Stomach smooth muscle (tissue), 2 donors: Measurements from ENCODE around the gene VPS41.

Experiments used
- H3K27ac ChIP-seq: one replicate; pipeline ENCODE4 v1.7.0; 2013; ENCODE audit warnings: mild to moderate bottlenecking, low read length, inconsistent platforms
- H3K27me3 ChIP-seq, 2 donors: one replicate each; pipeline ENCODE4 v1.7.0; 2013; ENCODE audit warnings: low read length in 2 of 2; ENCODE audit not compliant: insufficient read depth in 2 of 2, control insufficient read depth in 1 of 2
- H3K36me3 ChIP-seq, 2 donors: one replicate each; pipeline ENCODE4 v1.7.0; 2013; ENCODE audit warnings: low read length in 2 of 2; ENCODE audit not compliant: control insufficient read depth in 2 of 2, insufficient read depth in 2 of 2
- H3K4me1 ChIP-seq: one replicate; pipeline ENCODE4 v1.7.0; 2013; ENCODE audit warnings: low read length; ENCODE audit not compliant: control insufficient read depth, insufficient read depth
- H3K4me3 ChIP-seq, 2 donors: one replicate each; pipeline ENCODE4 v1.7.0; 2013; ENCODE audit warnings: low read length in 2 of 2
- H3K9ac ChIP-seq, 2 donors: one replicate each; pipeline ENCODE4 v1.7.0; 2013; ENCODE audit warnings: low read length in 2 of 2, mild to moderate bottlenecking in 1 of 2
- H3K9me3 ChIP-seq, 2 donors: one replicate each; pipeline ENCODE4 v1.7.0; 2013; ENCODE audit warnings: low read length in 2 of 2; ENCODE audit not compliant: control insufficient read depth in 2 of 2
- donor health status: healthy.
- donor health status: Pancreatic carcinoma.

VPS41 gene

GRCh38 chr7:38700116-38700515 is 208.9 kb downstream of the VPS41 start:
- Histone ChIP-seq H3K4me1 (no peaks in the 10 kb centered on the region), H3K4me3 (no peak overlapping the region), H3K27ac (no peak overlapping the region), H3K9ac (no peak overlapping the region), H3K36me3 (no peaks in the 10 kb centered on the region), H3K27me3 (no peaks in the 10 kb centered on the region), H3K9me3 (no peaks in the 10 kb centered on the region)

DNA sequence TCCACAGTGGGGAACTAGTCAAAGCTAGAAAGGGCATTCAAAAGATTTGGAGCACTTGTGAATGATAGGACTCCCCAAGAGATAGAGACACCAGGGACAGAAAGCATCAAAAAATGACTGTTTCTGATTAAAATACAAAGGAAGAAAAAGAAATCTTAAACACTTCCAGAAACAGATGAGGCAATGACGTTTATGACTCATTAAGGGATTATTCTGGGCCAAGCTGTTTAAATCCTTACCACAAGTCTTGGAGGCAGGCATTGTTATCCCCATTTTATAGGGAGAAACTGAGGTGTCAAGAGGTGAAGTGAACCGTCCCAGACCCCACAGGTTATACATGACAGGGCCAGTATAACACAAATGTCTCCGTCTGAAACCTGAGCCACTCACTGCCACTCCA is 209.5 kb downstream of the VPS41 start:
- no peak overlapping the region for H3K9ac ChIP-seq
- no peak overlapping the region for H3K4me3 ChIP-seq
- no peaks in the 10 kb centered on the region for H3K4me1 ChIP-seq
- no peaks in the 10 kb centered on the region for H3K36me3 ChIP-seq
- H3K9me3 ChIP-seq, result no peaks in the 10 kb centered on the region
- no peaks in the 10 kb centered on the region for H3K27me3 ChIP-seq
- no peak overlapping the region for H3K27ac ChIP-seq

- H3K9ac ChIP-seq, result no peak overlapping the region
- H3K4me3 ChIP-seq, result no peak overlapping the region
- H3K36me3 ChIP-seq, result no peaks in the 10 kb centered on the region
- no peaks in the 10 kb centered on the region for H3K27me3 ChIP-seq
- no peak overlapping the region for H3K27ac ChIP-seq
- H3K4me1 ChIP-seq, result no peaks in the 10 kb centered on the region
- H3K9me3 ChIP-seq, result no peaks in the 10 kb centered on the region
Observed at GRCh38 chr7:38694326-38694725, 214.7 kb downstream of the VPS41 start.

- Histone ChIP-seq H3K9ac (no peak overlapping the region), H3K36me3 (no peaks in the 10 kb centered on the region), H3K4me3 (no peak overlapping the region), H3K27ac (no peak overlapping the region), H3K27me3 (no peaks in the 10 kb centered on the region), H3K9me3 (no peaks in the 10 kb centered on the region), H3K4me1 (no peaks in the 10 kb centered on the region)
Observed at GRCh38 chr7:38686888-38687287, 222.1 kb downstream of the VPS41 start.

GRCh38 chr7:38685851-38686250 is 223.1 kb downstream of the VPS41 start:
- Histone ChIP-seq H3K9me3 (no peaks in the 10 kb centered on the region), H3K4me3 (no peak overlapping the region), H3K27me3 (no peaks in the 10 kb centered on the region), H3K36me3 (no peaks in the 10 kb centered on the region), H3K27ac (no peak overlapping the region), H3K9ac (no peak overlapping the region), H3K4me1 (no peaks in the 10 kb centered on the region)

DNA sequence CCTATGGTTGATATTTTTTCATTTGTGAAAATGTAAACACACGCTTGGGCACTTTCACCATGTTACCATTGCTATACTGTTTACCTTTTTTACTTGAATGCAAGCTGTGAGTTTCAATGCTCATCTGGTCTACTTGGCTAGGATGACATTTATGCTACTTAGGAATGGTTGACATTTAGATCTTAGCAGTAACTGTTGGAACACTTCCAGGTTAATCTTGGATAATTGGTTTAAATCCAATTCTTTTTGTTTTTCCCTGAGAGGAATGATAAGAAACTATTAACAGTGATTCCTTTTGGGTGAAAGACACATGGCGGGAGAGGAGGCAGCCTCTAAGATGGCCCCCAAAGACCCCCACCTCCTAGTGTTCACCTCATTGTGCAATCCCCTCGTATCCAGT is 226.4 kb downstream of the VPS41 start:
- H3K27ac ChIP-seq, result no peak overlapping the region
- no peaks in the 10 kb centered on the region for H3K4me1 ChIP-seq
- no peak overlapping the region for H3K9ac ChIP-seq
- H3K27me3 ChIP-seq, result no peaks in the 10 kb centered on the region
- no peak overlapping the region for H3K4me3 ChIP-seq
- no peaks in the 10 kb centered on the region for H3K9me3 ChIP-seq
- no peaks in the 10 kb centered on the region for H3K36me3 ChIP-seq

DNA sequence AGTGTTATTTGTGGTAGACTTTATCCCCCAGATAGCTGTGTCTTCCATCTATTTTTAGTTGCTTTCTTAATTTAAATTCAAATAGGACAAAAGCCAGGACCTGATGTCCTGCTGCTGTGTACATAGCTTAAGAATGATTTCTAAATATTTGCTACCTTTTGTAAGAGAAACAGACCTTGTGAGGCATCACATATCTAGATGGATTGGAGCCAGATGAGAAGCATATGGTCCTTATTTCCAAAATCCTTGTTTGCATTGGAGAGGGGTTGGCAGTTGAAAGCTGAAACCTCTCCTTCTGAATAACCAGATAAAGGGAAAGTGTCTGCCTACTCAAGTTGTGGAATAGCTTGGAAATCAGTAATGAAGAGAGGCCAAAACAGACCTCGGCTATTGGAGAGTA is 227.1 kb downstream of the VPS41 start:
- Histone ChIP-seq H3K9ac (no peak overlapping the region), H3K9me3 (no peaks in the 10 kb centered on the region), H3K36me3 (no peaks in the 10 kb centered on the region), H3K4me1 (no peaks in the 10 kb centered on the region), H3K4me3 (no peak overlapping the region), H3K27ac (no peak overlapping the region), H3K27me3 (no peaks in the 10 kb centered on the region)

DNA sequence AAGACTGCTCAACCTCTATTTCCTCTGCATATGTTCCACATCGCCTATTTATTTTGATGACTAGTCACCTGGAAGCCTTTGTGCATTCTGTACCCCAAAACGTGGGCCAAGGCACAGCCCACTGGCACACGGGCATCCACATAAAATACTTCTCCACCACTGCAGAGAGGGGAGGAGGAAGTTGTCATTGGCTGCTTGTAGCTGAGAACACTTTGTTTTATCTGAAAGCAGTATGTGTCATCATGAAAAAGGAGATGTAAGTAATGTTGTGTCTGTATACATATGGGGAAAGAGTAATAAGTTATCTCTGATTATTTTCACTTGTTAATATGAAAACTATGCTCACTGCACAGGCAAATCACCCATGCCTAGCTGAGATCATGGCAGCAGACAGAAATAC is 229.6 kb downstream of the VPS41 start:
- Histone ChIP-seq H3K9ac (no peak overlapping the region), H3K4me3 (no peak overlapping the region), H3K27ac (no peak overlapping the region), H3K27me3 (no peaks in the 10 kb centered on the region), H3K36me3 (no peaks in the 10 kb centered on the region), H3K9me3 (no peaks in the 10 kb centered on the region), H3K4me1 (no peaks in the 10 kb centered on the region)

DNA sequence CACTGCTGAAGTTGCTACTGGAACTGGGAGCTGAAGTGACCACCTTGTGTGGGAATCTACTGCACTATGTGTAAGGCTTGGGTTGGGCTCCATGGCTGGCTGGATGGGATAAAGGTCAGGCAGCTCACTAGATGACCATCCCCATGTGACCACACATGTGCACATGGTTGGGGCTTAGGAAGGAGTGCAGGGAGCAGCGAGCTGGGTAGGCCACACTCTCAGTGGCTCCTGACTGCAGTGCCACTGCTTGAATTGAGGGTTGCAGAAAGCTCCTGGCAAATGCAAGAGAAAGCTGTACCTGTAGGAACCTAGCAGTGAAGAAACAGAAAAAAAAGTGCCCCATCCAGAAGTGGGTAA is 230.3 kb downstream of the VPS41 start:
- Histone ChIP-seq H3K9ac (no peak overlapping the region), H3K27ac (no peak overlapping the region), H3K36me3 (no peaks in the 10 kb centered on the region), H3K27me3 (no peaks in the 10 kb centered on the region), H3K9me3 (no peaks in the 10 kb centered on the region), H3K4me1 (no peaks in the 10 kb centered on the region), H3K4me3 (no peak overlapping the region)

DNA sequence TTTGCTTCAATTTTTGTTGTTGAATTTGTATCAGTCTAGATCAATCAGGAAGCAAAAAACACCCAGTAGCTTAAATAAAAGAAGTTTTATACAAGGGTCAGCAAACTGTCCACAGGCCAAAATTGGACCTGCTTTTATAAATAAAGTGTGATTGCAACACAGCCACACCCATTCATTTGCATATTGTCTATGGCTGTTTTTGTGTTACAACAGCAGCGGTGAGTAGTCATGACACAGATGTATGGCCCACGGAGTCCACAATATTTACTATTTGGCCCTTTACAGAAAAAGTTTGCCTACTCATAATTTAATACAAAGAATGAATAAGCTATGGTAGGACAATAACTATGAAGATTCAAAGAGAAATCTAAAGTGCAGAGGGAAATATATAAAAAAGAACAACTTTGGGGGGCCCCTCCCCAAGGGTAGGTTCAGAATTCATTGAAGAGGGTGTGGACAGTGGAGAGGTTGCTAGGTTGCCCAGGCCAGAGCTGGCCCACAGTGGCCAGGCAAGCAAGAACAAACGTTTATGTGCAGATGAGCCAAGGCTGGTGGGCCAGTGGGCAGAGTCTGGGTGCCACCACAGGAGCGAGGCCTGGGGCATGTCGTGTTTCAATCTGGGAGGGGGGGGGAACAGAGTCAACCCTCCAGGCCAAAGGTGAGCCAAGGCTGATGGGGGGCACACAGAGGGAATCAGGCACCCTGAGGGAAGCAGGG is 230.9 kb downstream of the VPS41 start:
- no peak overlapping the region for H3K27ac ChIP-seq
- no peak overlapping the region for H3K9ac ChIP-seq
- no peaks in the 10 kb centered on the region for H3K36me3 ChIP-seq
- H3K27me3 ChIP-seq, result no peaks in the 10 kb centered on the region
- H3K9me3 ChIP-seq, result no peaks in the 10 kb centered on the region
- no peak overlapping the region for H3K4me3 ChIP-seq
- no peaks in the 10 kb centered on the region for H3K4me1 ChIP-seq

GRCh38 chr7:38675494-38676106 is 233.4 kb downstream of the VPS41 start:
- Histone ChIP-seq H3K27ac (no peak overlapping the region), H3K9me3 (no peaks in the 10 kb centered on the region), H3K36me3 (no peaks in the 10 kb centered on the region), H3K4me3 (no peak overlapping the region), H3K4me1 (no peaks in the 10 kb centered on the region), H3K27me3 (no peaks in the 10 kb centered on the region), H3K9ac (no peak overlapping the region)
